GM19463 (cell line): ENCODE measurements around the gene SLAMF8.

ENCODE experiments used
- ATAC-seq: cut with Tn5 transposase; IDR thresholded peaks from one replicate; pipeline ENCODE4 v1.9.1; 2021; ENCODE audit warnings: mild to moderate bottlenecking, moderate library complexity; ENCODE audit not compliant: unreplicated experiment

The SLAMF8 gene

DNA sequence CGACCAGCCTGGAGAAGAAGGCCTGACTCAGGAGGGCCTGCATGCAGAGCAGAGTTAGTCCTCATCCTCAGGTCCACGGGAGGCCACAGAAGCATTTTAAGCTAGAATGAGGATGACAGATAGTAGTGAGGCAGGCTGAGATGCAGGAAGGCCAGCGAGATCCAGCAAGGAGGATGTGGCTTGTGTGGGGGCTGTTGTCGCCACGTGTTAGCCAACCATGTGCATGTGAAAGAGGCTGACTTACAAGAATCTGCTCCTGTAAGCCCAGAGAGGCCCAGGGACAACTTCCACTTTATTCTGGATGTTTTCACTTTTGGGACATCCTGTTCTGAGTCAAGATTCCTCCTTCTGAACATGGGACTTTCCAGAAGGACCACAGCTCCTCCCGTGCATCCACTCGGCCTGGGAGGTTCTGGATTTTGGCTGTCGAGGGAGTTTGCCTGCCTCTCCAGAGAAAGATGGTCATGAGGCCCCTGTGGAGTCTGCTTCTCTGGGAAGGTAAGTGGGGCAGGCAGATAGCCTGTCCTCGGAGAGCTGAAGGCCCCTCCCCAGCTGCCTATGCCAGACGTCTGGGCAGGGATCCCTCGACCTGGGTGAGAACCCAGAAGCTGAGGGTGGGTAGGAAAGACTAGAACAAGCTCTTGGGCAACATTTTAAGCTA, at the start of gene SLAMF8:
SLAMF8 (plus strand) TSS at position 433 of the 661 bp plus-strand sequence; CDS start at position 459, 26 bp downstream.
- no peak for ATAC-seq

DNA sequence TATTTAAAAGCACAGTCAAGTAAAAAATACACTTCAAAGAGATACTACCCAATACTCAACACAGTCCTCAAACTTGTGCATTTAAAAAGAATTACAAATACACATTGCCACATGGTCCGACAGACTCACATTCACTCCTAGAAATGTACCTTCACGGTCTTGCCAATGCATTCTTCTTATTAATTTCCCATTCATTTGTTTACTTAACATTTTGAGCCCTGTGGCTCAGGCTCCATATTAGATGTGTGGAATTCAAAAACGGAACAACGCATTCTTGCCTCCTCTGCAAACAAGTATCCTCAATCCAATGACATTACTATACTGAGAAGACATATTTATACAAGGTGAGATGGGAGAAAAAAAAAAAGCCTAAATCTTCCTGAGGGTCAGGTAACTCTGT, 48.4 kb upstream of the SLAMF8 start:
- ATAC-seq = no peak

DNA sequence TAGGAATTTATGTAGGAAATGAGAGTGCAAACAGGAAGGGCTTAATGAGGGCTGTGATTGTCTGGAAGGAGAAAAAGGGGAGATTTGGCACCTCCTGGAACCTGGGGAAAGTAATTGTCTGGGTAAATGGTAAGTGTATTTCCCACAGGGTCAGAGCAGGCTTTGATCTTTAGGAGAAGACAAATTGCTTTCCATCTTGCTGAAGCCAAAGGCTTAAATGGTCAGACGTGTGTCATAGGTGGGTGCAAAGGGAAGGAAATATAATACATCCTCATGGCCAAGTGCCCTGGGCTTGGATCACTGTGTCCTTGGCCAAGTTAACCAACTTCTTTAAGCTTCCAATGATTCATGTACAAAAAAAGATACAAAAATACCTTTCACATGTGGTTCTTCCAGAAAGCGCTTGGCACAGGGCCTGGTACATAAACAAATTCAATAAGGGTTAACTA, 47.2 kb upstream of the SLAMF8 start:
- no peak for ATAC-seq

DNA sequence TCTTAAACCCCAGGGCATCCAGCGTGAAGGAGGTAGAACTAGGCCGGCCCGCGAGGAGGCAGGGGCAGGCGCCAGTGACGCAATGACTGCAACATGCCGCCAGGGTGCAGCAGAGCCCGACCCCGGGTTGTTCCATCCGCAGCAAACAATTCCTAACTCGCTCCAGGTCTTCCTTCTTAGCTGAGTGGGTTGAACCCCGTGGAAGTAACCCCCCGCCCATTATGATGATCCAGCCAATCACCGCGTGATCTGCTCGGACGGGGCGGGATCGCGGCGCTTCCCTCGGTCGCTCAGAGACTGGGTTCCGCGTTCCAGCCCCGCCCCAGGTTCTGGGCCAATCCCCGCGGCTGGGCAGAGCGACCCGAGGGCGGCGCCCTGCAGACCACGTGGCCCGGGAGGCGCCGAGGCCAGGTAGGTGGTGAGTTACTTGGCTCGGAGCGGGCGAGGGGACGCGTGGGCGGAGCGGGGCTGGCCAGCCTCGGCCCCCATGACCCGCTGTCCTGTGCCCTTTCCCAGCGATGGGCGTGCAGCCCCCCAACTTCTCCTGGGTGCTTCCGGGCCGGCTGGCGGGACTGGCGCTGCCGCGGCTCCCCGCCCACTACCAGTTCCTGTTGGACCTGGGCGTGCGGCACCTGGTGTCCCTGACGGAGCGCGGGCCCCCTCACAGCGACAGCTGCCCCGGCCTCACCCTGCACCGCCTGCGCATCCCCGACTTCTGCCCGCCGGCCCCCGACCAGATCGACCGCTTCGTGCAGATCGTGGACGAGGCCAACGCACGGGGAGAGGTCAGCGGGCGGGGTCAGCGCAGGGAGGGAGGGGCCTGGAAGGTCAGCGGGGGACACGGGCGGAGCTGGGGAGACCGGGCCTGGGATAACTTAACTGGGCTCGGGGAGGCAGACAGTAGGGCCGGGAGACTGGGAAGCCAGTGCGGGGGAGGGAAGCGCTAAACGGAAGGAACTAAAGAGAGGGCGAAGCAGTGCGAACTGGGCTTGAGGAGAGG, 45.8 kb upstream of the SLAMF8 start, which contains the start of gene DUSP23:
DUSP23 (plus strand) TSS at position 380 of the 1,000 bp plus-strand sequence; CDS start at position 519, 139 bp downstream.
- peak; percentile 99 for ATAC-seq

DNA sequence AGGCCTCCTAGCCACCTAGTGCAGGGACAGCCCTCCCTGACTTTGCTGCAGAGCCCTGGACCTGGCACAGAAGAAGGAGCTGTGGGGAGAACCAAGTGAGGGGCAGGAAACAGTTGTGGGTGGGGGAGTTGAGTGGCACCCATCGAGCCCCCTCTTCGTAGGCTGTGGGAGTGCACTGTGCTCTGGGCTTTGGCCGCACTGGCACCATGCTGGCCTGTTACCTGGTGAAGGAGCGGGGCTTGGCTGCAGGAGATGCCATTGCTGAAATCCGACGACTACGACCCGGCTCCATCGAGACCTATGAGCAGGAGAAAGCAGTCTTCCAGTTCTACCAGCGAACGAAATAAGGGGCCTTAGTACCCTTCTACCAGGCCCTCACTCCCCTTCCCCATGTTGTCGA, 44.7 kb upstream of the SLAMF8 start:
- no peak for ATAC-seq

DNA sequence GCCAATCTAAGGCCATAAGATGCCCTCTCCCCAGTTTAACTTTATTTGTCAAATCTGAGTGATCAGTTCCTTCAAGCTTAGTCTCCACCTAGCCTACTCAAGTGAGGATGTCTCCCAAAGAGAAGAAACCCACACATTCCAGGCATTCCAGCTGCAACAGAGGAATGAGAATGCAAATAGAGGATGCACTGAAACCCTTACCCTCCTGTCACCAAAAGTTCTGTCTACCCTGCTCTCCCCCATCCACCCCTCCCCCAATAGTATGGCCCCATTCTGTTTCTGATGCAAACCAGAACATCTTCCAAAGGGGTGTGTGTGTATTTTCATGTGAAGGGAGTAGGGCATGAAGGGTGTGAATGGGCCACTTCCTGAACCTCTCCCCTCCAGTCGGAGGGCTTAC, 42.9 kb upstream of the SLAMF8 start:
- ATAC-seq = no peak

DNA sequence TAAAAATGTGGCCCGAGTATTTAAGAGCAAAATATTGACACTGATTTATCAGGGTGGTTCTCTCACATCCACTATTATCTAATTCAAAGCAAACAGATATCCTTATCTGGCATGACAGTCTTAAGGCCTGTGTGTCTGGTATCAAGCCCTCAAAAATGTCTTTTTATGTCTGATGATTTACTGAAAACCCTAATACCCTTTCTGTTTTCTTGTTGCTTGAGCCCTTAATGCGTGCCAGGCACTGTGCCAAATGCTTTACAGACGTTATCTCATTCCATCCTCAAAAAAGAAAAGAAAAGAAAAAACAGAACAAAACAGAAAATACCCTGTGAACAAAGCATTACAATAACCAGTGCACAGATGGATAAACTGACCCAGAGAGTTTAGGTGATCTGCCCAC, 40.2 kb upstream of the SLAMF8 start:
- no peak for ATAC-seq

DNA sequence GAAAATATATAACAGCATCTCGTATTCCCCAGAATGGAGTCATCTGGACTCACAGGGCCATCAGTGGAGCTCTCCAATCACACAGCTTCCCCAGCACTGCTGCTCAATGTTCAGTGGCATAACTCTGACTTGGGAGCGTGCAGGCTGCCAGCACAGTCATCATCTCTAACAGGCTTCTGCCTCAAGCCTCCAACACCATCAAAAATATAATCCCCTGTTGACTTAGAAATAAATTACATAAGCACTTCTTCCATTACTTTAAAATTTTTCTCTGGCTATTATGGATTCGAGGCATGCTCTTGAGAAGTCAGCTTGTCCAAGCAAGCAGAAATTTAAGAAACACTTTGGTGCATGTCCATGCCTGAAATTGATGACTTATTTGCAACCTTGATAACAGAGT, 39.7 kb upstream of the SLAMF8 start:
- ATAC-seq = no peak

DNA sequence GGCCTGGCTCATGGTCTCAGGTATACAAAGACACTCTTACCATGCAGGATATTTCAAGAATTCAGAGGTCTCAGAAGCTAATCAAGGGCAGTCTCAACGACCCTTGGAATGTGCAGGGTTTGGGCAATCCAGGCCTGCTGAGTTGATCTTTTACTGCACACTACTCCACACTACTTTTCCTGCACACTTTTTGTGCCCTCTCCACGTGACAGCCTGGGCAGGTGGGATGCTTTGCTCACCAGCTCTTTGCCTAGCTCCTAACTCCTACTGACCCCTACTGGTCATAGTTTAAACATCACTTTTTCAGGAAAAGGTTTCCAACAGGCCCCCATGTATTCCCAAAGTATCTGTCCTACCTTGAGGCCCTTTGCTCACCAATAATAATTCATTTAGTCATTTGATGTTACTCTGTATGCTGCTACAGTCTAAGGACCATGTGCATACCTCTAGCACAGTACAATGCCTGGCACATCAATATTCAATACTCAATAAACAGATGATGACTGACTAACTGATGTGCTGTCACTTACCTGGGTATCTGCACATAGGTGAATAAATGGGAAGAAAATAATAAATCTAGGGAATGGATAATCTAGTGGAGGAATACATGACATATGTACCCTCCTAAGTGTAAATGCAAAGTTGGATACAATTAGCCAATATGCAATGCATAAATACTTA, 36.3 kb upstream of the SLAMF8 start:
- no peak for ATAC-seq

DNA sequence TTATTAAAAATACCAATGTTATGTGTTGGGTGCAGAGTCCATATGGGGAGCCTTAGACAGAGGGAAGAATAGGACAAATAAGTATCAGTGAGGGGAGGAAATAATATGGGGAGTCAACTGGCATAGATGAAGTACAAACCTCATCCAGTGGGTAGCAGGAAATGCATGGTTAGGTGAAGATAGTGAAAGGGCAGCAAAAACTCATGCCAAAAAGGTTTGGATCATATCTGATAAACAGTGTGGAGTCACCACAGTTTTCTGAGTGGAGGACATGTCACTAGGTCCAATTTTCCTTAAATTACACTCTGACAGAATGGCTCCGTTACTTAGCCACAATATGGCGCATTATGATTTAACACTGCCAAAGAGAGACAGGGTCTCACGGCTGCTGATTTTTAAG, 35.6 kb upstream of the SLAMF8 start:
- ATAC-seq = no peak

DNA sequence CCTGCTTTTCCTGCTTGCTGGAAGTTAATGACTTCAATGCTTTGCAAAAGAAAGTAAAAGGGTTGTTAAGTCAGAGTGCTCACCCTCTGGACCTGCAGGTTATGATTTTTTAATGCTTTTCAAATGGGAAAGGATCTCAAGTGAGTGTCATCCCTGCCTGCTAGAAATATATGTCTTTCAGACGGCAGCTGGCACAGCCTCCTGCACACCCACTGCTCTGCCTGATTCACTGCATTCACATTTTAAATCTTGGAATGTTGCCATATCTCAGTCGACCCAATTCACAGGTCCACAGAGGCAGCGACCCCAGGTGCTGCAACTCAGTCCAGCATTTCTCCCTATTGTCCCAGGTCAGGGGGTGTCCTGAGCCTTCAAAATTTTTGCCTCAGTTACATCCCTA, 35.2 kb upstream of the SLAMF8 start:
- no peak for ATAC-seq

DNA sequence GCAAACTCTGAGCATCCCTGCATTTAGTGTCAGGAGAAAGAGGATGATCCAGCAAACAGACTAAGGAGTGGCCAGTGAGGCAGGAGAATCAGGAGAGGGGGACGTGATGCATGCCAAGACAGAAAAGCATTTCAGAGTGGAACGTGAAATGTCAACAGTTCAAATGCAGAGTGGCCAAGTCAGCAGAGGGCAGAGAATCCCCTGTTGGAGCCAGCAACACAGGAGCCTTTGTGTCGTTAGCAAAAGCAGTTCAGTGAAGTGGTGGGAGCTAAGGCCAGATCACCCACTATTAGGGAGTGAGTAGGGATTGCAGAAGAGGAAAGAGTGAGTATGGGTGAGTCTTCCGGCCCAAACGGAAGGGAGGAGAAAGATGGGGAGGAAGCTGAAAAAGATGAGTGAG, 31.1 kb upstream of the SLAMF8 start:
- ATAC-seq = no peak

DNA sequence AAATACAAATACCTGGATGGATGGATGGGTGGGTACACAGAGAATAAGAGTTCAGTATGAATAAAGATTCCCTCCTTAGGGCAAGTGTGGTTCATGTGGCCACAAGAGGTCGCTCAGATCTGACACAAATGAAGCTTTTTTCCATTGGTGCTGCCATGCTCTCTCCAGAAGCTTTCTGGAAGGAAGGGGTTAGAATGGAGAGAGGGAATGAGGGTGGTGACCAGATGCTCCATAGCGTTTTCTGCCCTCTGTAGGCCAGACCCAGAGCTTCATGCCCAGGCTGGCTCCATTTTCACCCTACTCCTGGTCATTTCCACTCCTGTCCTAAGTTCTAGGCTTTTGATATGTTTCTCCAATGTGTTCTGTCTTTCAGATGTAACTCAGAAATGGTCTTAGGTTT, 27.8 kb upstream of the SLAMF8 start:
- ATAC-seq = no peak

DNA sequence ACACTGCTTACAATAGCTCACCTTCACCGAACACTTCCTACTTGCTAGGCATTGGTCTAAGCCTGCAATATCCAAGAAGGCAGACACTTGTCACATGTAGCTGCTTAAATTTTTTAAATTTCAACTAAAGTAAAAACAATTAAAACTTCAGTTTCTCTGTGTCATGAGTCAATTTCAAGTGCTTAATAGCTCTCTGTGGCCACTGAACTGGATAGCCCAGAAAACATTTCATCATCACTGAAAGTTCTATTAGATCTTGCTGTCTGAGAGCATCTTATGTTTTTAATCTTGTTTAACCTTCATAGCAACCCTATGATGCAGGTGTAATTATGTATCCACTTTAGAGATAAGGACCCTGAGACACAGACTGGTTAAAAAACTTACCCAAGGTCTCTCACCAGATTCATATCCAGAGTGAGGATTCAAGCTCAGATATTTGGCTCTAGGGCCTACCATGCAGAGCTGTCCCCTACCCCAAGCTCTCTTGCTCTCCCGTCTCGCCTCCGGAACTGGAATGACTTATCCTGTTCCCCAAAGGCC, 27.2 kb upstream of the SLAMF8 start:
- no peak for ATAC-seq

DNA sequence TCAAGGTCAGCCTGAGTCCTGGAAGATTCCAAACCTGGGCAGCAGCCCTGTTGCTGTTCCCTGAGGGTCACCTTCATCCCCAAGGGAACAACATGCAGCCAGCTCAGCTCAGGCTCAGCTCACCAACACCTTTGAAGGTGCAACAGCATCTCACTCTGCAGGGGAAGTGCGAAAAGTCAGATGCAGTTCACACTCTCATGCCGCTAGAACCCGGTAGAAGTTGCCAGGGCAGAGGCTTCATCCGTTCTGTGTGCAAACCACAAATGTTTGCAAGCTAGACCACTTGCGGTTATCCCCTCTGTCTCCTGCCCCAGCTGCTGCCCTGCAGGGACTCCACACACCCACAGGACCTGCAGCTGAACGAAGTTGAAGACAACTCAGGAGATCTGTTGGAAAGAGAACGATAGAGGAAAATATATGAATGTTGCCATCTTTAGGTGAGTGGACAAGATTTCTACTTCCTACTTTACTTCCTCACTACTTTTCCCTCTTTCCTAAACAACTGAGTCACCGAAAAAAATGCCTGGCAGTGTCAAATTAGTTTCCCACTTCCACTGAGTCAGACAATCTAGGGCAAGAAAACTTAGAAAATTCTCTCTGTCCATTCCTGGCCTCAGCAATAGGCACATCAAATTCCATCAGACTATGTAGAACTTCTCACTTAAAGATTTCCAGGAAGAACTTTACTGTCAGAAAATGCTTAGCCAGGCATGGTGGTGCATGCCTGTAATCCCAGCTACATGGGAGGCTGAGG, 26.3 kb upstream of the SLAMF8 start:
- ATAC-seq = peak; percentile 83

DNA sequence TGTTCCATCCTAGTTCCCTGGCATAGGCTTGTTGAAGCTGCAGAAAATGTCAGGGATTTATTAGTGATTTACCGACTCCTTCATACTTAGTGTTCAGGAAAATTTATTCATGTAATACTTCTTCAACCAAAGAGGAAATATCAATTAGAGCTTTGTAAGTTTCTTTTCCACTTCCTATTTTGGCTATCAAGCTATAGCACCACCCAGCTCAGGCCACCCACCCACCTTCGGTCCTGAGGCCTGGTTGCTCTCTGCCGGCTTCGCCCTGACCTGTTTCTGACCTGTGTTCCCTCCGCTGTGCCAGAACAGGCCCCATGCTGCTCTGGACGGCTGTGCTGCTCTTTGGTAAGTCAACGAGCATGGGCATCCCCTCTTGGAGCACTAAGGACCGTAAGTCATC, 24.6 kb upstream of the SLAMF8 start, which contains the start of gene FCRL6:
FCRL6 (plus strand) TSS at position 250 of the 400 bp plus-strand sequence; CDS start at position 315, 65 bp downstream.
- no peak for ATAC-seq

DNA sequence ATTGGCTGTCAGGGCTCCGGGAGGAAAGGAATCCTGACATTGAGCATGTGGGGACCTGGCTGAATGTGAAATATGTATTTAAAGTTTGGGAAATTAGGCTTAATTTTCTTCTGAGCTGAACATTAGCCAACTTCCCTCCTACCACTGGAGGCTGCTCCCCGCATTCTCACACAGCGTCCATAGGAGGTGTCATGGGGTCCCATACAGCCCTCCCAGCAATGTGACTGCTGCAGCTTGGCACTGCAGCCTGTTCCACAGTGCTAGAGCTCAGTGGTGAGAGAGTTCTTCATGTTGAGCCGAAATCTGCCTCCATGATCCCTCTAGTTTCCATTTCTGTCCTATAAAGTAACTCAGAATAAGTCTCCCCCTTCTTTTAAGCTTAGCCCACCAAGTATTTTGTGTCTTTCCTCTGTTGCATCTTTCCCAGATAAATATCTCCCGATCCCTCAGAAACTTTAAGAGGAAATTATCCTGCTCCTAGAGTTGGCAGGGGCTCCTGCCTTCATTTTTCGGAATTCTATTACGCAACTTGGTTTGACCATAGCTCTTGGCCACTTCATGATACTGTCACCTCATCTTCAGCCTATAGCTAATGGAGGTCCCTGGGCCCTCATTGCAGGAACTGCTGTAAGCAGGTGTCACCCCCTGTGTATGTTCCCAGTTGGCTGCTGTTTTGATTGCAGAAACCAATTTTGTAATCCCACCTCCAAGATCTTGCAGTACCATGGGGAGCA, 22.6 kb upstream of the SLAMF8 start:
- no peak for ATAC-seq

DNA sequence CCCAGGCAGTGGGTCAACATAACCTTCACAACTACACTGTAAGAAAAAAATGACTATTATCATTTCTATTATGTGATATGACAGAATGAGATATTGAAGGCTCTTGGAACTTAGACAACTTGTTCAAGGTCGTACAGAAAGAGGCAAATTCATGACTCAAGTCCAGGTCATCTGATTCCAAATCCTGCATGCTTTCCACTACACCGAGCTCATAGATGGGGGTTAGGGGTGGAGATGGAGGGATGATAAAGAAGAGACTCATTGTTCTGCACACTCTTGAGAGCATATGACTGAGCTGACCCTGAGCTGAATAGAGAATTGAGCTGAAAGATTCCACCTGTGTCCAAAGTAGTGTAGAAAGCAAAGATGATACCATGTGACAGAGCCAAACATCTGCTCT, 21.7 kb upstream of the SLAMF8 start:
- no peak for ATAC-seq

DNA sequence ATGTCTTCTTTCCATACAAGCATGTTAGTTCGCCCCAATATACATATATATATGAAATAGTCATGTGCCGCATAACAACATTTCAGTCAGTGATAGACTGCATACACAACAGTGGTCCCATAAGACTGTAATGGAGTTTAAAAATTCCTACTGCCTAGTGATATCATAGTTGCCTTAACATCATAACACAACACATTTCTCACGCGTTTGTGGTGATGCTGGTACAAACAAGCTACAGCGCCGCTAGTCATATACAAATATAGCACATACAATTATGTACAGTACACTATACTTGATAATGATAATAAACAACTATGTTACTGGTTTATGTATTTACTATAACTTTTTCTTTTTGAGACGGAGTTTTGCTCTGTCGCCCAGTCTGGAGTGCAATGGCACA, 10.7 kb upstream of the SLAMF8 start:
- no peak for ATAC-seq
